Brain microvascular endothelial cell (primary cell): ENCODE results near the gene ANO6.

Experiments used
- DNase-seq: peaks from one replicate; pipeline ENCODE4 v3.0.0-alpha.2; 2020
- H3K27ac ChIP-seq: fragments of 250-450 bp; sonication (Bioruptor Pico); 2 replicates; pipeline ENCODE4 v1.5.1; 2020; ENCODE audit warnings: mild to moderate bottlenecking, moderate library complexity
- H3K27me3 ChIP-seq: fragments of 250-450 bp; sonication (Bioruptor Pico); replicated peaks from 2 replicates; pipeline ENCODE4 v1.5.1; 2020; ENCODE audit warnings: mild to moderate bottlenecking
- H3K36me3 ChIP-seq: fragments of 250-450 bp; sonication (Bioruptor Pico); replicated peaks from 2 replicates; pipeline ENCODE4 v1.5.1; 2020; ENCODE audit warnings: mild to moderate bottlenecking
- H3K4me3 ChIP-seq: 2 replicates; pipeline ENCODE4 v1.5.1; 2011; ENCODE audit warnings: low read depth, mild to moderate bottlenecking, control low read depth, low read length, moderate library complexity
- in situ Hi-C: cut with HindIII; loops from 2 replicates; pipeline ENCODE4 v1.10.0; 2017; ENCODE audit warnings: low sequenced_read_pairs, low pct_ligation_motif_present
- TF ChIP-seq, protein P1 (sequence below): IDR thresholded peaks from 2 replicates; pipeline ENCODE4 v1.5.1; 2011; ENCODE audit warnings: low read depth, mild to moderate bottlenecking, moderate library complexity, low read length, control low read depth, inconsistent platforms; ENCODE audit errors: missing control alignments

The ANO6 gene

DNA sequence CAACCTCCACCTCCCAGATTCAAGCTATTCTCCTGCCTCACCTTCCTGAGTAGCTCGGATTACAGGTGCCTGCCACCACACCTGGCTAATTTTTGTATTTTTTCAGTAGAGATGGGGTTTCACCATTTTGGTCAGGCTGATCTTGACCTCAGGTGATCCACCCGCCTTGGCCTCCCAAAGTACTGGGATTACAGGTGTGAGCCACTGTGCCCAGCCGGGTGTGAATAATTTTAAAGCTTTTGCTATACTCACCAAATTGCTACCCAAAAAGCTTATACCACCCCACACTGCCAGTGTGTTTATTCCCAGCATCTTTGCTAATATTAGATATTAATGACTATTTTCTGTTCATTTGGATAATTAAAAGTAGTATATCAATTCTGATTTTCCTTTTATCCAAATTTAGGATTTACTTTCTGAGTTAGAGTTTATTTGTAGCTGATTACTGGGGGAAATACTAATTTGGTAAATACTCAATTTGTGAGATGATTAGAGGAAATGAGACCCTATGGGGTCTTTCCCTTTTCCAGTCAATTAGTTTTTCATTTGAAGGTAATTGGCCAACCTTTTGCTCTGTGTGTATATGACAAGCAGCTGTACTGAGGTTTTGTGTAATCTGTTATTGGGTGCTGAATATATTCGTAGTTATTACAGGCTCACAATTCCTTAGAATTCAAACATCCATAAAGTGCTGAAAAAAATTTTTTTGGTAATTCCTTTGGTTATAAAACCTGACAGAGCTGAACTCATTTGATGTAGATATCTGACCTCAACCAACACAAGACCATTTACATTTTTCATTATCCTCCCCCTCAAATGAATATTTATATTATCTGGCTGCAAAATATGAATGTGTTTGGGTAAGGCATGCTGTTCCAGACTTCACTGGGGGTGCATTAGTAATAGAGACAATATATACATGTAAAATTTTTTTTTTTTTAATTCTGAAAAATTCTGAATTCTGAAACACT is 73.6 kb downstream of the ANO6 start:
- in situ Hi-C loops = no loop called here
- no peak for DNase-seq
- Histone ChIP-seq H3K27me3 (no peaks in the 10 kb centered on the region), H3K27ac (peak overlapping the region; percentile 66), H3K36me3 (no peaks in the 10 kb centered on the region), H3K4me3 (no peak overlapping the region)
- TF ChIP-seq, protein P1, sequence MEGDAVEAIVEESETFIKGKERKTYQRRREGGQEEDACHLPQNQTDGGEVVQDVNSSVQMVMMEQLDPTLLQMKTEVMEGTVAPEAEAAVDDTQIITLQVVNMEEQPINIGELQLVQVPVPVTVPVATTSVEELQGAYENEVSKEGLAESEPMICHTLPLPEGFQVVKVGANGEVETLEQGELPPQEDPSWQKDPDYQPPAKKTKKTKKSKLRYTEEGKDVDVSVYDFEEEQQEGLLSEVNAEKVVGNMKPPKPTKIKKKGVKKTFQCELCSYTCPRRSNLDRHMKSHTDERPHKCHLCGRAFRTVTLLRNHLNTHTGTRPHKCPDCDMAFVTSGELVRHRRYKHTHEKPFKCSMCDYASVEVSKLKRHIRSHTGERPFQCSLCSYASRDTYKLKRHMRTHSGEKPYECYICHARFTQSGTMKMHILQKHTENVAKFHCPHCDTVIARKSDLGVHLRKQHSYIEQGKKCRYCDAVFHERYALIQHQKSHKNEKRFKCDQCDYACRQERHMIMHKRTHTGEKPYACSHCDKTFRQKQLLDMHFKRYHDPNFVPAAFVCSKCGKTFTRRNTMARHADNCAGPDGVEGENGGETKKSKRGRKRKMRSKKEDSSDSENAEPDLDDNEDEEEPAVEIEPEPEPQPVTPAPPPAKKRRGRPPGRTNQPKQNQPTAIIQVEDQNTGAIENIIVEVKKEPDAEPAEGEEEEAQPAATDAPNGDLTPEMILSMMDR = no peak

DNA sequence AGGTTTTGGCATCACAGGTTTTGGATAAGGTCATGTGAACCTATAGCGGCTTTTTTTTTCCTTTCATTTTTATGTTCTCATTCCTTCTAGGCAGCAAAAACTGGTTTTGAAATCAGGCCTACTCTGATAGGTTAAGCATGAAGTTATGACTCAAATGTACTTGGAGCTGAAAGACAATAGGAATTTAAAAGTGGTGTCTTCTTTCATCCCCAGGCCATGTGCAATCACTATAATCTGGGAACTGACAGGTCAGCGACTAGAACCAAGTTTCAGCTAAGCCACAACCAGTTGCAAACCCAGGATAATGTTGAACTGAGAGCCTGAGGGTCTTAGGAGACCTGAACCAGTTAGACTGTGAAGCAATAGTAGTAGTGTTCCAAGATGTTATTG is 74.3 kb downstream of the ANO6 start:
- H3K27me3 ChIP-seq = no peaks in the 10 kb centered on the region
- DNase-seq = peak; percentile 71
- no peaks in the 10 kb centered on the region for H3K36me3 ChIP-seq
- TF ChIP-seq, protein P1 = no peak
- H3K4me3 ChIP-seq = no peak overlapping the region
- in situ Hi-C loops = no loop called here
- peak overlapping the region; percentile 66 for H3K27ac ChIP-seq

- DNase-seq = no peak
- H3K36me3 ChIP-seq = no peaks in the 10 kb centered on the region
- H3K4me3 ChIP-seq = no peak overlapping the region
- no peaks in the 10 kb centered on the region for H3K27me3 ChIP-seq
- TF ChIP-seq, protein P1 = no peak
- in situ Hi-C loops = no loop called here
- no peak overlapping the region for H3K27ac ChIP-seq
Observed at GRCh38 chr12:45291518-45291917, 75.6 kb downstream of the ANO6 start.

DNA sequence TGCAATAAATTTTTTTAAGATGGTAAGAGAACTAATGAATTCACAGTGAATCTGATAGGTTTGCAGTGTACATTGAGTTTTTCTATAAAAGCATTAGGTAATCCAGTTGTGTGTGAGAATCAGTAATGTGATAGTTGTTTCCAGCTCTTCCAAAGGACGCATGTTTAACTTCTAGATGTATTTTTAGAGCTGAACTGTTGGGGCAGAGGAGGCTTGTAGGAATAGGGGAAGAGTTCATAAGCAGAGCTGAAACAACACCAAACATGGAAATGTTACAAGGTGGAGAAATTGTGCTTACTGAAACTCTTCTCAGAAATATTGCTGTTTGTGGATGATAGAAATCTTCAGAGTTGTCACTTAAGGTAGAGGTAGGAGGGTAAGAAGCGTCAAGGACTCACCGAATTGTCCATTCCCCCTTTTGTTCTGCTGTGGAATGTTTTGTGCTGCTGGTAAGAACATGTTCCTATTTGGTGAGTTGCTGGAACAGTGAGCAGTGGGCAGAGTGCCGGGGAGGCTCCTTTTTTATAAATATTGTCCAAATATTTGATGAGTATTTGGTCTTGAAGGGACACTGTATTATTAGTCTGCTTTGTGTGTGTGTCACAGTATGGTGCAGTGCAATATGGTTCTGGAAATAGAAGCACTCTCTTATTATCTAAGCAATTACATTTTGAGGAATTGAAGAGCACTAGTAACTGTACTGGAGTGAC is 76.7 kb downstream of the ANO6 start:
- Histone ChIP-seq H3K27me3 (no peaks in the 10 kb centered on the region), H3K27ac (peak overlapping the region; percentile 61), H3K36me3 (no peaks in the 10 kb centered on the region), H3K4me3 (no peak overlapping the region)
- TF ChIP-seq, protein P1 = no peak
- DNase-seq = peak; percentile 22
- in situ Hi-C loops = no loop called here

DNA sequence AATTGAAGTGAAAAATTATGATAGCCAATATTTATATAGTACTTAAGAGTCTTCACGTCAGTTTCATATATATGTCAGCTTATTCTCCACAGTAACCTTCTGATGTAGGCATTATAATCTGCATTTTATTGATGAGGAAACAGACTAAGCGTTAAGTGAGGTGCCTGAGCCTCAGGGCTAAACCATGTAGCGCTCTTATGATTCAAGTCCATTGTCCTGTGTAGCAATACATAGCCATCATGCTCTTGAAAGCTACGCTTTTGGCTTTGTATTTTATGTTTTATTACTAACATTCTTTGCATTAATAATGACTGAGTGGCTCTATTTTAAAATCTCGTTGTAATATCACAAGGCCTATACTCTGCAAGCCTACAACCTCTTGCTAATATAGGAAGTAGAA is 79.0 kb downstream of the ANO6 start:
- in situ Hi-C loops = no loop called here
- no peak for DNase-seq
- H3K4me3 ChIP-seq = no peak overlapping the region
- H3K27ac ChIP-seq = no peak overlapping the region
- no peaks in the 10 kb centered on the region for H3K36me3 ChIP-seq
- H3K27me3 ChIP-seq = no peaks in the 10 kb centered on the region
- TF ChIP-seq, protein P1 = no peak
